Stimulated activated CD4-positive, alpha-beta T cell treated with anti-CD3 and anti-CD28 coated beads, Interleukin-15, amount 100 ng/mL, for 48 hours (primary cell): ENCODE results near the gene PTPN1.
A peak's percentile ranks its signal among the peaks of the same experiment; 100 is the strongest.
"Not testable (repeated sequence)": the region's sequence is repeated elsewhere in the genome, so short reads cannot be mapped to it uniquely, and the experiment has no call there.

Experiments used
- DNase-seq, 2 donors: peaks; one replicate each; pipeline ENCODE4 v3.0.0-alpha.2; 2020; ENCODE audit warnings: low read depth in 2 of 2

PTPN1 gene

GRCh38 chr20:50608750-50609104 is 98.5 kb downstream of the PTPN1 start:
- DNase-seq, result no peak

- DNase-seq, result no peak
Observed at GRCh38 chr20:50609438-50609989, 99.3 kb downstream of the PTPN1 start.

DNA sequence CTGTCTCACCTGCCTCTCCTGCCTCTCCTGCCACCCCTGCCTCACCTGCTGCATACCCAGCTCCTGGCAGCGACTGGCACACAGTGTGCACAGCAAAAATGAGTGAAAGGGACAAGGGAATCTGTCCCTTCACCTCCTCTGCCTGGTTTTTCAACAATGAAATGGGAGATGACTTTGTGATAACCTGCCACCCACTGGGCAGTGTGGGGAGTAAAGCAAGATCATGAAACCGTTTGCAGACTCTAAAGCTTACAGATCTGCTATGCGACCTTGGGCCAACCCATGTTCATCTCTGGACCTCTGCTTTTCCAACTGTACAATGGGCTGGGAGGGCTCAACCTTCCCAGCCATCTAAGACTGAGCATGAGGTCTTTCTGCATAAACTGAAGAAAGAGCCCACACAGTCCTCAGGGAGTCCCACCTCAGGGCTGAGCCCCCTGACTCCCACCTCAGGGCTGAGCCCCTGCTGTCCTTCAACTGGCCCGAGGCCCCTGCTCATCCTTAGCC is 100.1 kb downstream of the PTPN1 start:
- DNase-seq, result no peak

DNA sequence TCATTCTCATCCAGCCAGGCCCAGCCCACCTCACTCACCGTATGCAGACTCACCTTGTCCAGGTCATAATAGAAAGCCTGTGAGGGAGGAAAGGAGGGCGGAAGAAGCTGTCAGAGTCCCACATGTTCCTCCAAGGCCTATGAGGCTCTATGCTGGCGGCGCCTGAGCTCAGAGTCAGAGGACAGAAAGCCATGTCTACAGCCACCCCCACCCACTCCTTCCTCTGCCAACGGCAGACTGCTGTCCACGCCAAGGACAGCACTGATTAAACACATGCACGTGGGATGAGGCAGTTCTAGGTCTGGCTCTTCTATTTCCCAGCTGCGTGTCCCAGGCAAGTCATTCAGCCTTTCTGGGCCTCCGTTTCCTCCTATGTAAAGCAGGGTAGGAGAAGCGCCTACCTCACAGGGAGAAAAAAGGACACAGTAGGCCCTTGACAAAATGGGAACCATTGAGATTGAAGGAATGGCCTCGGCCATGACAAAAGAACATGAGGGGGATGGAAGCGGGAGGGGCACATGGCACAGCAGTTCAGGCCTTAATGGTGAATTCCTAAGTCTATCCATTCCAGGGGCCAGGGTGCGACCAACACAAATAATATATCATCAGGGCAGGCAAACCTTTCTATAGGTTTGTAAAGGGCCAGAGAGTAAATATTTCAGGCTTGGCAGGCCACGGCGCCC is 101.1 kb downstream of the PTPN1 start:
- no peak for DNase-seq

- no peak for DNase-seq
Observed at GRCh38 chr20:50613438-50614169, 103.4 kb downstream of the PTPN1 start.

DNA sequence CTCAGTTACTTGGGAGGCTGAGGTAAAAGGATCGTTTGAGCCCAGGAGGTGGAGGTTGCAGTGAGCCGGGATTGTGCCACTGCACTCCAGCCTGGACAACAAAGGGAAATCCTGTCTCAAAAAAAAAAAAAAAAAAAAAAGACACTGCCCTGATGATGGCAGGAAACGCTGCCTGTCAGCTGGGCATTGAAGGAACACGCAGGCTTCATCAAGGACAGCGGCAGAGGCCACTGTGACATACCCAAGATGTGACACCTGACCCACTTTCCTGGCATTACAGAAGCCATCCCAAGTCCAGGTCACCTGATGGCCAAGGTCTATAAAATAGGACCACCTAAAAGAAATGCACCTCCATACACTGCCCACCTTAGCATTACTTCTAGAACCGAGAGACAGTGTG is 105.2 kb downstream of the PTPN1 start:
- DNase-seq, result no peak

- no peak for DNase-seq
Observed at GRCh38 chr20:50617022-50617421, 106.8 kb downstream of the PTPN1 start.

DNA sequence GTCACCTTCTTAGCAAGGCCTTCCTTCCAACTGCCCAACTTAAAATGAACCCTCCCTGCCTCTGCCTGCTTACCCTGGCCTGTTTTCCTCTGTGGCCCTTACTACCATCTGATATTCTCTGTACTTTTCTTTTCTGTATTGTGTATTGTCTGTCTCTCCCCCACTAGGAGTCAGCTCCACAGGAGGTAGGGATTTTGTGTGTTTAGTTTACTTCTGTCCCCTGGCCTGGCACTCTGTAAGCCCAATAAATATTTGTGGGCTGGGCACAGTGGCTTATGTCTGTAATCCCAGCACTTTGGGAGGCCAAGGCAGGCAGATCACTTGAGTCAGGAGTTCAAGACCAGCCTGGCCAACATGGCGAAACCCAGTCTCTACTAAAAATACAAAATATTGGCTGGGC is 108.4 kb downstream of the PTPN1 start:
- no peak for DNase-seq

DNA sequence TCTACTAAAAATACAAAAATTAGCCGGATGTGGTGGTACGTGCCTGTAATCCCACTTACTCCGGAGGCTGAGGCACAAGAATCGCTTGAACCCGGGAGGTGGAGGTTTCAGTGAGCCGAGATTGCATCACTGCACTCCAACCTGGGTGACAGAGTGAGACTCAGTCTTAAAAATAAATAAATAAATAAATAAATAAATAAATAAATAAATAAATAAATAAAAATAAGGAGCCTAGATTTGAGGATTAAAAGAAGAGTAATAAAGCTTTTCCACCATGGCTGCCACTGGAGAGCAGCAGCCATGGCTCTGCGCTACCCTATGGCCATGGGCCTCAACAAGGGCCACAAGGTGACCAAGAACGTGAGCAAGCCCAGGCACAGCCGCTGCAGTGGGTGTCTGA is 110.3 kb downstream of the PTPN1 start:
- DNase-seq, result not testable (repeated sequence)

DNA sequence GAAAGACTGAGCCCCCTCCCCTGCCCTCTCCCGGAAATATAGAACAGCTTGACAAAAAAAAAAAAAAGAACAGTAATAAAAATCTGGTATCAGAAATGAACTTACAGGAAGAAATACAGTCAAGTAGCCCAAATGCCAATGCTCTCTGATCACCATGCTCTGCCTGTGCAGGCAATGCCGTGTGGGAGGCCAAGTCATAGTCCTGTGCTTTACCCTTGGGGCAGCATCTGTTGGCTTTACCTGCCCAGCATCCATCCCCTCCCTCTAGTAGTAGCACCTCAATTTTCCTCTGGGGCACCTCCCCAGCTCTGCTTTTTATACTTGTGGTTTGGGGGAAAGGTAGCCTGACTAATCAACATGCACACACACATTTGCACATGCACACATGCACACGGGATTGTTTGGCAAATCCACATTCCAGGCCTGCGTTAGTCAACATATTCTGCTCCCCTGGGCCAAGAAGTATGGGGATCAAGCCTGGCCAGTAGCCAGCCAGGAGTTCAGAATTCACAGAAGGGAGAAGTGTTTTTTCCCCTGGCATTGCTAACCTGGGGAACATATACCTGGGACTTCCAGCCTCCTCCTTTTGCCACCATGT is 111.0 kb downstream of the PTPN1 start:
- DNase-seq, result no peak

DNA sequence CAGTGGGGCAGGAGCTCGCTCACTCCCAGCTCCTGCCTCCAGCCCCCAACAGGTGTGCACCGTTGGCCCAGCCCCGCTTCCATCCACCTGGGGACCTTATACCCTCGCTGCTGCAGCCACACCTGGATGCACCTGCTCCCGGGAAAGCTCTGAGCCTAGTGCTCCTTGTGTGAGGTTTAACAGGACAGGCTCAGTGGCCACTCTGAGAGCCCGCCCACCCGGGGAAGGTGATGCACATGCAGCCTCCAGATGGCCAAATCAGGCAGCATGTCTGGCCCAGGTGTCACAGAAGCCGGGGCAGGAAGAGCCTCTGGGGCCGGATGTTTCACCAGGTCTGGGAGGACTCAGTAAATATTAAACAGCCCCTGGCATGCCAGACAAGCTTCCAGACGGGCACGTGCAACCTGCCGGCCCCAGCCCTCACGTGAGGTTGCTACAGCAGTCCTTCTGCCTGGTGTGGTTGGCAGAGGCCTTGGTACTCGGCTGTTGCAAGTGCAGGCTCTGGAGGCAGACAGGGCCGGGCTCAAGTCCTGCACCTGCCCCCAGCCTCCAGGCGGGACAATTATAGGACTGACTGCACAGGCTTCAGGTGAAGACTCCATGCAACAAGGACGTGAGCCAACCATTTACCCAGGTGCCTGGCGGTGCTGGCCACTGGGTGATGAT is 114.3 kb downstream of the PTPN1 start:
- no peak for DNase-seq

DNA sequence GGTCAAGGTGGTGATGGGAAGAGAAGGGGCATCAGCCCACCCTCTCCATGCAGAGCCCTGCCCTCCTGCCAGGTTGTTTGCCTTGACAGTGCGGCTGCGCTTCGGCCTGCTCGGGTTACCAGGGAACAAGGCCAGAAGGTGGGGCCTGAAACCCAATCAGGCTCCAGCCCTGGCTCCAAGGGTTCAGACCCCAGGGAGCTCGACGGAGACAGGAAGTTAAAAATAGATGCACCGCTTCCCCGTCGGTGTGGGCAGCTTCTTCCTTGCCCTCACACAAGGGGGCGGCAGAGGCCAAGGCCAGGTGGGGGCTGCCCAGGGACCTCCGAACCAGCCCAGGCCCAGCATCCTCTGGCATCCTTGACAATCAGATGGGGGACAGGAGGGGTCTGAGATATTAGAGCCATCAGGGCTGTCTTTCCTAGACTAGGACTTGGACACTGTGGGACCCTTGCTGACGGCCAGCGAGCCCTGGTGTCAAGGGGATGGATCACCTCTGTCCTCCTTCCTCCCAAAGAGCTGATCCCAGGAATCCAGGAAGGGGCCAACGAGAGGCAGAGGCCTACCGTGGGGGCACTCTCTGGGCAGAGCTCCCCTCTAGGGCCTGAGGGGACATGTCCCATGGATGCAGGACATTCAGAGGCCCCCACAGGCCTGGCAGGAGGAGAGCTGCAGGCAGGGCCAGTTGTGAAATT is 115.9 kb downstream of the PTPN1 start:
- DNase-seq, result peak; percentile 12 to 13

- DNase-seq, result no peak
Observed at GRCh38 chr20:50627747-50628146, 117.6 kb downstream of the PTPN1 start.

DNA sequence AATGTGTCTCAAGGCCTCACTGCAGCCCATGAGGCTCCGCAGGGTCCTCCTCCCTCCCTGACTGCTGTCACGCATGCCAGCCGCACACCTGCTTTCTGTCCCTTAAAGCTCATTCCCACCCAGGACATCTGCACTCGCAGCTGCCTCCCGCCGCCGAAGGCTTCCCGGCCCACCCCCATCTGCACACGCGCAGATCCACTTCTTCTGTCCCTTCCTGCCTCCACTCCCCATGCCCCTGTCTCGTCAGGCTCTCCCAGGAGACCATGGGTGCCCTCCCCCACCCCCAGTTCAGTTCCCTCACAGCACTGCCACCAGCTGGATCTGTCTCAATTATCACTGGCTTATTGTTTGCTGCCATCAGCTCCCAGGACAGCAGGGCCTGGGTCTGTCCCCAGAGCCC is 118.1 kb downstream of the PTPN1 start:
- DNase-seq, result no peak

- no peak for DNase-seq
Observed at GRCh38 chr20:50628853-50629669, 118.9 kb downstream of the PTPN1 start.

DNA sequence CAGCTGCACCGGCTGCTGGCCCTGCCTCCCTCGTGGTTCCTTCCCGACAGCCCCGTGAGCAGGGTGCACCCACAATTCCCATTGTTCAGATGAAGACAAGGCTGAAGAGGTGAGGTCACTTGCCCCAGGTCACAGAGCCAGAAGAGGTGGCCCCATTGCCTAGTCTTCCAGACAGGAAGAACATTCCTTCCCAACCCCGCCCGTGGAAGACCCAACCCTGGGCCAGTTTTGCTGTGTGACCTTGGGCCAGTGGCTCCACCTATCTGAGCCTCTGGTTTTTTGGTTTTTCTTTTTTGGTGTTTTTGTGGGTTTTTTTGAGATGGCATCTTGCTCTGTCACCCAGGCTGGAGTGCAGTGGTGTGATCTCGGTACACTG is 119.5 kb downstream of the PTPN1 start:
- no peak for DNase-seq

- no peak for DNase-seq
Observed at GRCh38 chr20:50630578-50631263, 120.5 kb downstream of the PTPN1 start.

GRCh38 chr20:50632236-50632635 is 122.1 kb downstream of the PTPN1 start:
- no peak for DNase-seq

DNA sequence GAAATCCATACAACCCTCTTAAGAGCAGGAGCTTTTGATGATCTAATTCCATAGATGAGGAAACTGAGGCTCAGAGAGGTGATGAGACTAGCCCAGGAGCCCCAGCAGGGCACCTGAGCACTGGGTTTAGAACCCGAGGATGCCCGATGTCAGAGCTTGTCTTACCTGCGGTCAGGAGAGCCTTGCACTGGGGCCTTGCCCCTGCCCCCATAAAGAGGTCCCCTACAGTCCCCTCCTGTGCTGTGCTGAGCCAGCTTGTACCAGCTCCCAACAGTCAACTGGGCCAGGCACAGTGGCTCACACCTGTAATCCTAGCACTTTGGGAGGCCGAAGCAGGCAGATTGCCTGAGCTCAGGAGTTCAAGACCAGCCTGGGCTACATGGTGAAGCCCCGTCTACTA is 122.5 kb downstream of the PTPN1 start:
- DNase-seq, result no peak

DNA sequence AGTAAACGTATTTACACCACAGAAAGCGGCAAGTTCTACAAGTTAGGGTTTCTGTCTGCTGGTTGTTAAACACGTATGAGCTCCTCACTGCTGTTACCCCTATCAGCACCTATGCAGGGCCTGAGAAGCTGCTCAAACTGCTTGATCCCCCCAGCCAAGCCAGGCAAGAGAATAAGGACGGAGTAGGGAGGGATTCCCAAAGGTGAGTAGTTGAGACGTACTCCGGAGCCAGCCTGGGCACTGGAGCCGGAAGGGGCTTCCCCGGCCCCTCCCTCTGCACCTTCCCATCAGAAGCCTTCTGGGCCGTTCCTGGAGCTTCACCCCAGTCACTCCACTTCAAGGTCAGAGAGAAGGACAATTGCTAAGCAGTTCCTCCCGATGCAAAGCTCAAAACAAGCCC is 123.2 kb downstream of the PTPN1 start:
- no peak for DNase-seq
